Measurements from ENCODE around the gene WDR62. TPM values are rescaled to one million over a fixed set of nuclear protein-coding genes. Genes with fewer than 3 reads are reported as not detected.

Gene WDR62
- total and polyA plus RNA-seq, 12 donors, result 1.6 to 33.7 (median 12.9) TPM

DNA sequence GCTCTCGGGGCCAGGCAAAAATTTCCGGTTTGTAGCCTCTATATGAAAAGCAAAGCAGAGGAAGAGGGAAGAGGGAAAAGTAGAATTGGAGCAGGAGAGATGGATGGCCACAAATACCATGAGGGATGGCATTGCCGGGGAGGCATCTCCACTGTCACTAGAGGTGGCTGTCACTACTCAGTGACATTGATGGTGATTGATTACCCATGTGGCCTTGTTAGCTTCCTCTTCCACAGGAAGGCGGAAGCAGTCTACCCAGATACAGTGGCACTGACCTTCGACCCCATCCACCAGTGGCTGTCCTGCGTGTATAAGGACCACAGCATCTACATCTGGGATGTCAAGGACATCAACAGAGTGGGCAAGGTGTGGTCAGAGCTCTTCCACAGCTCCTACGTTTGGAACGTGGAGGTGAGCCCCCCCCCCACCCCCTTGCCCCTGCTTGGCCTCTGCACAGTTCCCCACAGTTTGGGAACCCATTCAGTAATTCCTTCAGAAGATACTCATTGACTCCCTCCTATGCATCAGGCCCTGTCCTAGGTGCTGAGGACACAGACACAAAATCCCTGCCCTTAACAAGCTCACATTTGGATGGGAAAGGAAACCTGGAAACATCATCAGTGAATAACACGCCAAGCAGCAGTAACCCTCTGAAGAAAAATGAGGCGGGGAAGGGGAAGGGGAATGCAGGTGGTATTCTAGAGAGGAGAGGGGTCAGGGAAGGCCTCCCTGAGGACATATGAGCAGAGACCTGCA, 18.6 kb downstream of the WDR62 start:
- ATAC-seq, result no peak
- intact Hi-C loops (cut with DNase I), result no loop called here

GRCh38 chr19:36079389-36079945, 24.8 kb downstream of the WDR62 start:
- ATAC-seq (no peak), DNase-seq (no peak)
- WGBS, 2 donors, result 91 to 96% methylated on average over 3 of the region's 3 CpGs
- H3K27ac ChIP-seq, result no peak overlapping the region
- no peak overlapping the region for H3K4me3 ChIP-seq
- no peaks in the 10 kb centered on the region for H3K27me3 ChIP-seq
- H3K36me3 ChIP-seq, result peaks cover 0 to 50% (median 0%) of the 10 kb centered on the region in 9 donors
- intact Hi-C loops (cut with DNase I), result no loop called here
- H3K4me1 ChIP-seq, result no peaks in the 10 kb centered on the region
- no peaks in the 10 kb centered on the region for H3K9me3 ChIP-seq
- TF ChIP-seq, protein P1, sequence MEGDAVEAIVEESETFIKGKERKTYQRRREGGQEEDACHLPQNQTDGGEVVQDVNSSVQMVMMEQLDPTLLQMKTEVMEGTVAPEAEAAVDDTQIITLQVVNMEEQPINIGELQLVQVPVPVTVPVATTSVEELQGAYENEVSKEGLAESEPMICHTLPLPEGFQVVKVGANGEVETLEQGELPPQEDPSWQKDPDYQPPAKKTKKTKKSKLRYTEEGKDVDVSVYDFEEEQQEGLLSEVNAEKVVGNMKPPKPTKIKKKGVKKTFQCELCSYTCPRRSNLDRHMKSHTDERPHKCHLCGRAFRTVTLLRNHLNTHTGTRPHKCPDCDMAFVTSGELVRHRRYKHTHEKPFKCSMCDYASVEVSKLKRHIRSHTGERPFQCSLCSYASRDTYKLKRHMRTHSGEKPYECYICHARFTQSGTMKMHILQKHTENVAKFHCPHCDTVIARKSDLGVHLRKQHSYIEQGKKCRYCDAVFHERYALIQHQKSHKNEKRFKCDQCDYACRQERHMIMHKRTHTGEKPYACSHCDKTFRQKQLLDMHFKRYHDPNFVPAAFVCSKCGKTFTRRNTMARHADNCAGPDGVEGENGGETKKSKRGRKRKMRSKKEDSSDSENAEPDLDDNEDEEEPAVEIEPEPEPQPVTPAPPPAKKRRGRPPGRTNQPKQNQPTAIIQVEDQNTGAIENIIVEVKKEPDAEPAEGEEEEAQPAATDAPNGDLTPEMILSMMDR (IDR thresholded peaks at IDR 0.05), result no peak

More for the DNA sequence above, 18.6 kb downstream of the WDR62 start:
- 84 to 86% methylated on average over 10 of the region's 10 CpGs for WGBS, 2 donors
- TF ChIP-seq, protein P1 (IDR thresholded peaks at IDR 0.05), result no peak
- DNase-seq, result no peak
- no peak overlapping the region for H3K27ac ChIP-seq
- peaks cover 0 to 38% (median 0%) of the 10 kb centered on the region in 9 donors for H3K36me3 ChIP-seq
- no peaks in the 10 kb centered on the region for H3K27me3 ChIP-seq
- H3K4me1 ChIP-seq, result peaks cover 0 to 9% (median 0%) of the 10 kb centered on the region in 9 donors
- no peaks in the 10 kb centered on the region for H3K9me3 ChIP-seq
- no peak overlapping the region for H3K4me3 ChIP-seq

- Histone ChIP-seq H3K27me3 (no peaks in the 10 kb centered on the region), H3K9me3 (no peaks in the 10 kb centered on the region), H3K4me3 (no peak overlapping the region), H3K4me1 (no peaks in the 10 kb centered on the region), H3K36me3 (peaks cover 0 to 53% (median 0%) of the 10 kb centered on the region in 9 donors), H3K27ac (no peak overlapping the region)
- 56 to 74% methylated on average over 3 of the region's 3 CpGs for WGBS, 2 donors
- ATAC-seq (no peak), DNase-seq (no peak)
- TF ChIP-seq, protein P1 (IDR thresholded peaks at IDR 0.05), result no peak
- intact Hi-C loops (cut with DNase I), result no loop called here
Measured at GRCh38 chr19:36081385-36081784, 26.7 kb downstream of the WDR62 start.

DNA sequence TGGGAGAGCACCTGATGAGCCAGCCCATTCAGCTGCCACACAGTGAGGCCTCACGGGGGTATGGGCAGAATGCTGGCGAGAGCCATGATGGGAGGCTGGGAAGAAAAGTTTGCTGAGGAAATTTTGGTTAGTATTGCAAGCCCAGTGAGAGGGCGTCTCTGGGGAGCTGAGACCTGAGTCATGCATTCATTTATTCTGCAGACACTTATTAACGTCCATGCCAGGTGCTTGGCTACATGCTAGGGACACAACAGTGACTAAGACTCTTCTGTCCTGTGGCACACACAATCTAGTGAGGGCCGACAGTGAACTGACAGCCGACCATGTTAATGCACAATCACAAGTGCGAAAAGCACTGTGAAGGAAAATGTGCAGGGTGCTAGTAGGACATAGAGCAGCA, 27.2 kb downstream of the WDR62 start:
- H3K27me3 ChIP-seq, result no peaks in the 10 kb centered on the region
- peaks cover 0 to 58% (median 0%) of the 10 kb centered on the region in 9 donors for H3K36me3 ChIP-seq
- H3K27ac ChIP-seq, result no peak overlapping the region
- intact Hi-C loops (cut with DNase I), result no loop called here
- 90% methylated on average over 7 of the region's 7 CpGs for WGBS, 2 donors
- TF ChIP-seq, protein P1 (IDR thresholded peaks at IDR 0.05), result no peak
- DNase-seq, result no peak
- no peaks in the 10 kb centered on the region for H3K4me1 ChIP-seq
- no peaks in the 10 kb centered on the region for H3K9me3 ChIP-seq
- ATAC-seq, result no peak
- no peak overlapping the region for H3K4me3 ChIP-seq

Measured in heart right ventricle (tissue), 16 donors.